GM23338 (cell line): ENCODE results near the gene C20orf204.

ENCODE experiments used
- CREB1 ChIP-seq: fragments of 250-450 bp; sonication (Bioruptor Pico); IDR thresholded peaks from 2 replicates; pipeline ENCODE4 v1.5.0; 2020; ENCODE audit warnings: low read depth, mild to moderate bottlenecking, moderate library complexity
- CTCF ChIP-seq, 2 experiments: fragments of 200-600 bp in 1 of 2; sonication (generic) in 1 of 2; conservative IDR thresholded peaks; 2 replicates each; pipeline versions ENCODE4 v1.5.1 to v1.6.1; 2016 to 2017; ENCODE audit warnings: antibody characterized with exemption in 2 of 2, low read depth in 2 of 2, mild to moderate bottlenecking in 2 of 2, moderate library complexity in 1 of 2
- EZH2 ChIP-seq: fragments of 200-600 bp; sonication (generic); IDR thresholded peaks from one replicate; pipeline ENCODE4 v1.8.0; 2017; ENCODE audit warnings: antibody characterized with exemption, mild to moderate bottlenecking, low read depth; ENCODE audit not compliant: unreplicated experiment

GRCh38 chr20:64006902-64007301 lies 29.1 kb upstream of the C20orf204 start:
- TF ChIP-seq CTCF (conservative IDR thresholded peaks at IDR 0.05; ENCODE audit: low read depth in 2 of 2) (no peak), CREB1 (CRISPR knock-in tag) (no peak), EZH2 (no peak)
